Measurements from ENCODE around the gene ITGA6.

The ITGA6 gene

DNA sequence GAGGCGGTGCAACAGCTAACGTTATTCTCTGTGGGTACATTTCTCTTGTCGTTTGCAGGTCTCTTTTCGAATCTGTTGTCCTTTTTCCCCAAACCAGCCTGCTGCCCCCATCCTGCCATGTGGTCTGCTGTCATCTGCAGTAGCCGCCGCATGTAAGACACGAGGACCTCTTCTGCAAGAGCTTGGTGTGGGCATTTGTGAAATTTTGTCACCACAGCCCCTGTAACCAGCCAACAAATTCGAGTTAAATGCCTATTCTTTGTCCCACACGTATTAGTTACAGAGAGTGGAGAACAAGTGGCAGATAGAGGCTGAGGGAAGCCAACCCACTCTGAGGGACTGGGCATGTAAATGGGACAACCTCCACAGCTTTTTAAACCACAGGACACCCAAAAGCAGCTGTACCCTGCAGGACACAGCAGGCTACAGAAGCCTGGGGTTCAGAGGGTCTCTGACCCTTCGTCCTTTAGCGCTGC is 35.0 kb downstream of the ITGA6 start (continued):
- TF ChIP-seq, protein P1, sequence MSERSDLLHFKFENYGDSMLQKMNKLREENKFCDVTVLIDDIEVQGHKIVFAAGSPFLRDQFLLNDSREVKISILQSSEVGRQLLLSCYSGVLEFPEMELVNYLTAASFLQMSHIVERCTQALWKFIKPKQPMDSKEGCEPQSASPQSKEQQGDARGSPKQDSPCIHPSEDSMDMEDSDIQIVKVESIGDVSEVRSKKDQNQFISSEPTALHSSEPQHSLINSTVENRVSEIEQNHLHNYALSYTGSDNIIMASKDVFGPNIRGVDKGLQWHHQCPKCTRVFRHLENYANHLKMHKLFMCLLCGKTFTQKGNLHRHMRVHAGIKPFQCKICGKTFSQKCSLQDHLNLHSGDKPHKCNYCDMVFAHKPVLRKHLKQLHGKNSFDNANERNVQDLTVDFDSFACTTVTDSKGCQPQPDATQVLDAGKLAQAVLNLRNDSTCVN (tag by site-specific recombination; optimal IDR thresholded peaks at IDR 0.05) = no peak

DNA sequence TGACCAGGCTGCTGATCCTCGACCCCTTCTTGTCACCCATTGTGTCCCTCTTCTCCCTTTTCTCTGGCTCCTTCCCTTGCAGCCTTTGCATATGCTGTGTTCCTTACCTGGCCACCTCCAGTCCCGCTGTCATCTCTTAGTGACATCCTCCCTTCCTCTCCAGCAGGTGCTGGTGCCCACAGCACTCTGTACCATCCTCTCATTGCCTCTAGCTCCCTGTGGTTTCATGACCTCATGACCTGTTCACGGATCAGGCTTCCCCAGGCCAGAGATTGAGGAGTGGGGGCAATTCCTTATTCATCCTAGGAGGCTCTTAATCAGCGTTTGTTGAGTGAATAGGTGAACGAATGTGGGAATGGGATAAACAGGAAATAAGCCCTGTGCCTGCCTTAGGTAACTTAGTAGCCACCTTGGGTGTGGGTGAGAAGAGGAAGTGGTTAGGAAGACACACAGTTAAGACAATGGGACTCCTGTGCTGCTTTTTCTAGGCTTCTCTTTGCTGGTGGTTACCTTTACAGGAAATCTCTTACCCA is 35.5 kb downstream of the ITGA6 start:
- Histone ChIP-seq H3K4me3 (ENCODE audit: low read depth, low read length) (no peak overlapping the region), H3K9me3 (ENCODE audit: control insufficient read depth, insufficient read depth, low read depth, low read length) (no peaks in the 10 kb centered on the region), H3K4me1 (ENCODE audit: control insufficient read depth, insufficient read depth, low read length) (no peaks in the 10 kb centered on the region), H3K27ac (ENCODE audit: extremely low read depth, low read depth, low read length) (no peak overlapping the region), H3K36me3 (ENCODE audit: control insufficient read depth in 2 of 2, insufficient read depth in 1 of 2, low read length in 2 of 2) (peaks cover 0 to 3% of the 10 kb centered on the region in 2 experiments; a peak in 2 of 3 replicates)
- ChIA-PET CTCF (interaction anchor here (0.6 to 10.7 kb wide), 29 partner anchors 9 to 1620 kb away, joined by 3 to 213 read pairs (median 5); partner anchors contain the start of gene ITGA6), POLR2A (no interaction called here)
- TF ChIP-seq ZNF548 (tag by site-specific recombination; IDR thresholded peaks at IDR 0.05) (no peak), ZSCAN16 (tag by site-specific recombination; IDR thresholded peaks at IDR 0.05) (no peak), ZNF426 (tag by site-specific recombination; IDR thresholded peaks at IDR 0.05) (no peak), KLF10 (tag by site-specific recombination; IDR thresholded peaks at IDR 0.05) (no peak), ZNF266 (tag by site-specific recombination; IDR thresholded peaks at IDR 0.05; ENCODE audit: low read depth) (no peak), ZFP3 (tag by site-specific recombination; IDR thresholded peaks at IDR 0.05; ENCODE audit: low read depth) (no peak), MYNN (tag by site-specific recombination; IDR thresholded peaks at IDR 0.05; ENCODE audit: borderline replicate concordance) (no peak), SP2 (tag by site-specific recombination; IDR thresholded peaks at IDR 0.05) (no peak), ZNF624 (tag by site-specific recombination; IDR thresholded peaks at IDR 0.05) (no peak), ZNF239 (tag by site-specific recombination; IDR thresholded peaks at IDR 0.05) (no peak), OSR2 (tag by site-specific recombination; IDR thresholded peaks at IDR 0.05) (no peak), ZNF423 (tag by site-specific recombination; IDR thresholded peaks at IDR 0.05) (no peak), GLIS2 (tag by site-specific recombination; IDR thresholded peaks at IDR 0.05) (no peak)
- TF ChIP-seq, protein P2, sequence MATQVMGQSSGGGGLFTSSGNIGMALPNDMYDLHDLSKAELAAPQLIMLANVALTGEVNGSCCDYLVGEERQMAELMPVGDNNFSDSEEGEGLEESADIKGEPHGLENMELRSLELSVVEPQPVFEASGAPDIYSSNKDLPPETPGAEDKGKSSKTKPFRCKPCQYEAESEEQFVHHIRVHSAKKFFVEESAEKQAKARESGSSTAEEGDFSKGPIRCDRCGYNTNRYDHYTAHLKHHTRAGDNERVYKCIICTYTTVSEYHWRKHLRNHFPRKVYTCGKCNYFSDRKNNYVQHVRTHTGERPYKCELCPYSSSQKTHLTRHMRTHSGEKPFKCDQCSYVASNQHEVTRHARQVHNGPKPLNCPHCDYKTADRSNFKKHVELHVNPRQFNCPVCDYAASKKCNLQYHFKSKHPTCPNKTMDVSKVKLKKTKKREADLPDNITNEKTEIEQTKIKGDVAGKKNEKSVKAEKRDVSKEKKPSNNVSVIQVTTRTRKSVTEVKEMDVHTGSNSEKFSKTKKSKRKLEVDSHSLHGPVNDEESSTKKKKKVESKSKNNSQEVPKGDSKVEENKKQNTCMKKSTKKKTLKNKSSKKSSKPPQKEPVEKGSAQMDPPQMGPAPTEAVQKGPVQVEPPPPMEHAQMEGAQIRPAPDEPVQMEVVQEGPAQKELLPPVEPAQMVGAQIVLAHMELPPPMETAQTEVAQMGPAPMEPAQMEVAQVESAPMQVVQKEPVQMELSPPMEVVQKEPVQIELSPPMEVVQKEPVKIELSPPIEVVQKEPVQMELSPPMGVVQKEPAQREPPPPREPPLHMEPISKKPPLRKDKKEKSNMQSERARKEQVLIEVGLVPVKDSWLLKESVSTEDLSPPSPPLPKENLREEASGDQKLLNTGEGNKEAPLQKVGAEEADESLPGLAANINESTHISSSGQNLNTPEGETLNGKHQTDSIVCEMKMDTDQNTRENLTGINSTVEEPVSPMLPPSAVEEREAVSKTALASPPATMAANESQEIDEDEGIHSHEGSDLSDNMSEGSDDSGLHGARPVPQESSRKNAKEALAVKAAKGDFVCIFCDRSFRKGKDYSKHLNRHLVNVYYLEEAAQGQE (tag by site-specific recombination; IDR thresholded peaks at IDR 0.05) = no peak
- TF ChIP-seq, protein P3, sequence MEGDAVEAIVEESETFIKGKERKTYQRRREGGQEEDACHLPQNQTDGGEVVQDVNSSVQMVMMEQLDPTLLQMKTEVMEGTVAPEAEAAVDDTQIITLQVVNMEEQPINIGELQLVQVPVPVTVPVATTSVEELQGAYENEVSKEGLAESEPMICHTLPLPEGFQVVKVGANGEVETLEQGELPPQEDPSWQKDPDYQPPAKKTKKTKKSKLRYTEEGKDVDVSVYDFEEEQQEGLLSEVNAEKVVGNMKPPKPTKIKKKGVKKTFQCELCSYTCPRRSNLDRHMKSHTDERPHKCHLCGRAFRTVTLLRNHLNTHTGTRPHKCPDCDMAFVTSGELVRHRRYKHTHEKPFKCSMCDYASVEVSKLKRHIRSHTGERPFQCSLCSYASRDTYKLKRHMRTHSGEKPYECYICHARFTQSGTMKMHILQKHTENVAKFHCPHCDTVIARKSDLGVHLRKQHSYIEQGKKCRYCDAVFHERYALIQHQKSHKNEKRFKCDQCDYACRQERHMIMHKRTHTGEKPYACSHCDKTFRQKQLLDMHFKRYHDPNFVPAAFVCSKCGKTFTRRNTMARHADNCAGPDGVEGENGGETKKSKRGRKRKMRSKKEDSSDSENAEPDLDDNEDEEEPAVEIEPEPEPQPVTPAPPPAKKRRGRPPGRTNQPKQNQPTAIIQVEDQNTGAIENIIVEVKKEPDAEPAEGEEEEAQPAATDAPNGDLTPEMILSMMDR (tag by site-specific recombination; IDR thresholded peaks at IDR 0.05) = no peak
- TF ChIP-seq, protein P4, sequence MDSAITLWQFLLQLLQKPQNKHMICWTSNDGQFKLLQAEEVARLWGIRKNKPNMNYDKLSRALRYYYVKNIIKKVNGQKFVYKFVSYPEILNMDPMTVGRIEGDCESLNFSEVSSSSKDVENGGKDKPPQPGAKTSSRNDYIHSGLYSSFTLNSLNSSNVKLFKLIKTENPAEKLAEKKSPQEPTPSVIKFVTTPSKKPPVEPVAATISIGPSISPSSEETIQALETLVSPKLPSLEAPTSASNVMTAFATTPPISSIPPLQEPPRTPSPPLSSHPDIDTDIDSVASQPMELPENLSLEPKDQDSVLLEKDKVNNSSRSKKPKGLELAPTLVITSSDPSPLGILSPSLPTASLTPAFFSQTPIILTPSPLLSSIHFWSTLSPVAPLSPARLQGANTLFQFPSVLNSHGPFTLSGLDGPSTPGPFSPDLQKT (IDR thresholded peaks at IDR 0.05; ENCODE audit: borderline replicate concordance, low read depth, low read length) = no peak
- TF ChIP-seq, protein P5, sequence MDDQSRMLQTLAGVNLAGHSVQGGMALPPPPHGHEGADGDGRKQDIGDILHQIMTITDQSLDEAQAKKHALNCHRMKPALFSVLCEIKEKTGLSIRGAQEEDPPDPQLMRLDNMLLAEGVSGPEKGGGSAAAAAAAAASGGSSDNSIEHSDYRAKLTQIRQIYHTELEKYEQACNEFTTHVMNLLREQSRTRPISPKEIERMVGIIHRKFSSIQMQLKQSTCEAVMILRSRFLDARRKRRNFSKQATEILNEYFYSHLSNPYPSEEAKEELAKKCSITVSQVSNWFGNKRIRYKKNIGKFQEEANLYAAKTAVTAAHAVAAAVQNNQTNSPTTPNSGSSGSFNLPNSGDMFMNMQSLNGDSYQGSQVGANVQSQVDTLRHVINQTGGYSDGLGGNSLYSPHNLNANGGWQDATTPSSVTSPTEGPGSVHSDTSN (CRISPR knock-in tag; IDR thresholded peaks at IDR 0.05) = no peak
- TF ChIP-seq, protein P6, sequence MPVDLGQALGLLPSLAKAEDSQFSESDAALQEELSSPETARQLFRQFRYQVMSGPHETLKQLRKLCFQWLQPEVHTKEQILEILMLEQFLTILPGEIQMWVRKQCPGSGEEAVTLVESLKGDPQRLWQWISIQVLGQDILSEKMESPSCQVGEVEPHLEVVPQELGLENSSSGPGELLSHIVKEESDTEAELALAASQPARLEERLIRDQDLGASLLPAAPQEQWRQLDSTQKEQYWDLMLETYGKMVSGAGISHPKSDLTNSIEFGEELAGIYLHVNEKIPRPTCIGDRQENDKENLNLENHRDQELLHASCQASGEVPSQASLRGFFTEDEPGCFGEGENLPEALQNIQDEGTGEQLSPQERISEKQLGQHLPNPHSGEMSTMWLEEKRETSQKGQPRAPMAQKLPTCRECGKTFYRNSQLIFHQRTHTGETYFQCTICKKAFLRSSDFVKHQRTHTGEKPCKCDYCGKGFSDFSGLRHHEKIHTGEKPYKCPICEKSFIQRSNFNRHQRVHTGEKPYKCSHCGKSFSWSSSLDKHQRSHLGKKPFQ (tag by site-specific recombination; IDR thresholded peaks at IDR 0.05) = no peak
- TF ChIP-seq, protein P7, sequence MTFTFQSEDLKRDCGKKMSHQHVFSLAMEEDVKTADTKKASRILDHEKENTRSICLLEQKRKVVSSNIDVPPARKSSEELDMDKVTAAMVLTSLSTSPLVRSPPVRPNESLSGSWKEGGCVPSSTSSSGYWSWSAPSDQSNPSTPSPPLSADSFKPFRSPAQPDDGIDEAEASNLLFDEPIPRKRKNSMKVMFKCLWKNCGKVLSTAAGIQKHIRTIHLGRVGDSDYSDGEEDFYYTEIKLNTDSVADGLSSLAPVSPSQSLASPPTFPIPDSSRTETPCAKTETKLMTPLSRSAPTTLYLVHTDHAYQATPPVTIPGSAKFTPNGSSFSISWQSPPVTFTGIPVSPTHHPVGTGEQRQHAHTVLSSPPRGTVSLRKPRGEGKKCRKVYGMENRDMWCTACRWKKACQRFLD (tag by site-specific recombination; IDR thresholded peaks at IDR 0.05) = no peak

All from HEK293 (cell line).